ENCODE data around the gene COL2A1.

COL2A1 gene

DNA sequence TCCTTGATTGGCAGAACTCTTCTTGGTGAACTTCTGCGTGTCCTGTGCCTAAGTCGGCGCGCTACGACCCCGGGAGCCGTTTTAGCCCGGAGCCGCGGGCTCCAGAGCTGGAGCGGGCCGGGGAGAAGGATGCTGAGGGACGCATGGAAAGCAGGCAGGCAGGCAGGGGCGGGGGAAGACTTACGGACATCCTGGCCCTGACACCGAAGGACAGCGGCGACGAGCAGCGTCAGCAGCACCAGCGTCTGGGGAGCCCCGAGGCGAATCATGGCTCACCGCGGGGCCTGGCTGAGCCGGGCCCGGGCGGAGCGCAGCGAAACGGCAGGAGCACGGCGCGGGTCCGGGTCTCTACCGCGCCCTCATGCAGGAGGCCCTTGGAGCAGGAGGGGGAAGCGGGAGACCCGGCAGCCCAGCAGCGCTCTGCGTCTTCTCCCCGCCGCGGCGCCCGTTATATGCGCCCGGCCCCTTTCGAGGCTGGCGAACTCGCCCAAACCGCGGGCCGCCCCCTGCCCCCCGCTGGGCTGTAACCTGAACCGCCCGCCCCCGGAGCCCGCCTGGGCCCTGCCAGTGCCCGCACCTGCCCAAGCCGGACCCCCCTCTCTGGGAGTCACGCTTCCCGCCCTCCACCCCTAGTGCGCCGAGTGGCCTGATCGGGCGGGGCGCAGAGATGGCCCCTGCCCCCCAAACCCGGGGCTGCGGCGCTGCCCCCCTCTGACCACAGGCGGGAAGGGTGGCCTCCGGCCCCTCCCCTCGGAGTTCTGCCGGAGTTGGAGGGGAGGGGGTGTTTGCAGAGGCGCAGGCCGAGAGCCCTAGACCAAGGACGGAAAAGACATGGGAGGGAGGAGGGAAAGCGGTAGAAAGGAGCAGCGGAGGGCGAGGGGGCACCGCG is at the start of gene COL2A1:
Gene COL2A1, minus strand, starts transcription at position 424 of the 889 bp plus-strand sequence. Its CDS starts 155 bp downstream, at position 269.
- no peak for DNase-seq

DNA sequence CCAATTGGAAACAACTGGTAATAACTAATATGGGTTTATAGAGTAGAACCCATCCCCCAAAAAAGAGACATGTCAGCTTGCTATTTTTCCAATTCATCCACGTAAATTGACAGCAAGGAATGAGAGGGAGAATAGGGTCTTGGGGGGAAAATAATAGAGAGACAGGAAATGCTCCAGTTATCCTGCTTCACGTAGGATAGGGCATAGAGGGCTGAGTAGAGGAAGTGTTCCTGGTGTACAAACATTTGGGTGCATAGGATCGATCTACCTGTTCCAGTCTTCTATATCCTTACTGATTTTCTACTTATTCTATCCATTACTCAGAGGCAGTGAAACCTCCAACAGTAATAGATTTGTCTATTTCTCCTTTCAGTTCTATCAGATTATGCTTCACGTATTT is 49.6 kb upstream of the COL2A1 start:
- no peak for DNase-seq

DNA sequence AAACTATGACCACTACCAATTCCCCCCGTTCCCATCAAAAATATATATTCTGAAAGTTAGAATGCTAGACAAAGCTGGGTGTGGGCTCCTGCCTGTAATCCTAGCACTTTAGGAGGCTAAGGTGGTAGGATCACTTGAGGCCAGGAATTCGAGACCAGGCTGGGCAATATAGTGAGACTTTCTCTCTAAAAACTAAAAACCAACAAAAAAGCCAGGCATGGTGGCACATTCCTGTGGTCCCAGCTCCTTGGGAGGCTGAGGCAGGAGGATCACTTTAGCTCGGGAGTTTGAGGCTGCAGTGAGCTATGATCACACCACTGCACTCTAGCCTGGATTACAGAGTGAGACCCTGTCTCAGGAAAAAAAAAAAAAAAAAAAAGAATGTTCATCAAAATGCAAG is 48.8 kb upstream of the COL2A1 start:
- no peak for DNase-seq

DNA sequence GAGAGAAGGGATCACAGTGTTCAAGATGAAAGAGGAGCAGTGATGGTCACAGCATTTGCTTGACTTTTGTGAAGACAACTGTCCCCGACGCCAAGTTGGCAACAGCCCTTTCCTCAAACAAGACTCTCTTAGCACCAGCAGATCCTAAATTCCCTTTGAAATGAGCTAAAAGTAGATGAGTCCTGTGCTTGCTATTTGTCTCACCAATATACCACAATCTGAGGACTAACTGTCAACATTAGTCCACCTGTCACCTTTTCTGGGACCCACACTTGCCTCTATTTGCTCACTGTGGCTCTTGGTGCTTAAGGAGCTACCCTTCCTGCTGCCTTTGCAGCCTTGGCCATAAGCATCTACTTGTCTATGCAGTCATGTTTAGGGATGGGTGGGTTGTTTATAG is 47.4 kb upstream of the COL2A1 start:
- DNase-seq = no peak

DNA sequence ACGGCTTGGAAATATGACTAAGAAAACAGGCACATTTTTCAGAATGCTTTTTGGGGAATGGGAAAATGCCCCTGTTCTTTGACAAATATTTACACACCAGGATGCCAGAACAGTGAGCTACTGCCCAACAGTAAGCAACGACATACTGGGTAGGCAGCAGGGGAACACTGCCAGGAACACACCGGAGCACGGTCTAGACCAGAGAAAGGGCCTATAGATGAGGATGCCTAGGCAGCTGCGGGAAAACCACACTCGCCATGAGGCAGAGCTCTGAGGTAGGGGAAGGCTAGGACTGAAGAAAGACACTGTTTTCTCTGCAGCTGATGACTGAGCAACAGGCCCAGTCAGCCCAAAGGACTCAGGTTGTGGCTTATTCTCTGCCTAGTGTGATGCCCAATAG is 45.9 kb upstream of the COL2A1 start:
- DNase-seq = no peak

DNA sequence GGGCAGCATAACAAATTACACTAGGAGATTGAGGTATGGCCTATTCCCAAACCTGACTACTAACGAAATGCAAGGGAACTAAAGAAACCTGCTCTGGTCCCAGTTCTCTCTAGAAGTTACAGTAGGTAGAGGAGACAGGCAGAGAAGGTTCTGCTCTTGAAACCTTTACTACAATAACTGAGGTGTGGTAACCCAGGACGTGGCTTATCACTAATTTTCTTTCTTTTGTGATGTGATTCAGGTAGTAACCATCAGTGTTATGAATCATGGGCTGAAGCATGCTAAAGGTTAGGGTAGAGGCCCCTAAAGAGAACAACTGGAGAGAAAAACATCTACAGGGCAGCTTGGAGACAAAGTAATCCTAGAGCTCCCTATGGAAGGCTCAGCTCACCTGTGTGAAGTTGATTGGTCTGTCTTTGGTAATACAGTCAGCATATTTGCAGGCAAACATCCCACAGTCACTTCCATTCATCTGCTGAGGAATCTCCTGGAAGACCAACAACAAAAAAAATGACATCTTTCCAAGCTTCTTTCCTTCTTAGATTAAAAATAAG is 41.8 kb upstream of the COL2A1 start:
- DNase-seq = no peak

DNA sequence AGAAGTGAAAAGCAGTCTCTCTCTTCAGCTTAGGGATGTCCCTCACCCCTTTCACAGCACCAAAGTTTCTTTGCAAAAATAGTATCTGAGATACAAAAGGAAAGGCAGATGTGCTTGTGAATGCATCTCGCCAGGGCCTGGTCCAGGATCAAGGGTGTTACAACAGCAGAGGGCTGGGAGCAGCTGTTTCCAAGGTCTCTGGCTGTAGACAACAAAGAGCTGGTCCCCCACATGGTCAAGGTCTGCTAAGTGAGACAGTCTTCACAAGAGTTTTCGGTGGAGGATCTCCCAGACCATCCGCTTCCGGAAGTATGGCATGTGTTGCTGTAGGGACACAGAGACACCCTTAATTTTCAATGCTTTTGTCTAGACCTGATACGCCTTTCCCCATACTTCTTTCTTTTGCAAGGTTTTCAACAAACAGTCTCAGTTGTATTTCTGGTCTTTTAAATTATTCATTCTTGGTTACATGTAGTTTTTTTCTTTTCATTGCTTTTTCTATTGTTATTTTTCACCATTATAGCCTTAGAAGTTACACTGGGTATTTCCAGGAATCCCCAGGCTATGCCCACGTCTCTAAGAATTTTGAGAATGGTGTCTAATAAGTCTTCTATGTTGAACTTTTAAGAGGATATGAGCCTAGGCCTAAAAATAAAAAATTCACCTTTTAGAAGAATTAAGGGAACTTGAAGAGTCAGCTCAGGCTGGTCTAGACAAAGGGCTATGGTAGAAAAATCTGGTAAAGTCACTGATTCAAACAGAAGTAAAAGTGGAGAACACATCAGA is 41.0 kb upstream of the COL2A1 start:
- no peak for DNase-seq

DNA sequence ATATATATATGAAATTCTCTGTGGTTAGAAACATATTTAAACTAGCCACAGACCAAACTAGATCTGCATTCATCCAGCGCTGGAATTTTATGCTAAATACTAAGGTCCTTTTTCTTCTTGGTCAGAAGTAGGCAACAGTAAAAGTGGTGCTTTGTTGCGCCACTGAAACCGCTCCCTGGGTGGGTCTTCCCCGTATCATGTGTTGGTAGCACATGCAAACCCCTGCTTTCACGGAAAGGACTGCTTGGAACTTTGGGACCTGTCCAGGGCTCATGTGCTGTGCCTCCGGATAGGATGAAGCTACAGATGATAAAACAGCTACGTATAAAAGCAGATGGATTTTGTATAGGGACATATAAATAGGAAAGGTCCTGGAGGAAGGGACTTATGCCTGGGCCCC is 40.1 kb upstream of the COL2A1 start:
- DNase-seq = no peak

DNA sequence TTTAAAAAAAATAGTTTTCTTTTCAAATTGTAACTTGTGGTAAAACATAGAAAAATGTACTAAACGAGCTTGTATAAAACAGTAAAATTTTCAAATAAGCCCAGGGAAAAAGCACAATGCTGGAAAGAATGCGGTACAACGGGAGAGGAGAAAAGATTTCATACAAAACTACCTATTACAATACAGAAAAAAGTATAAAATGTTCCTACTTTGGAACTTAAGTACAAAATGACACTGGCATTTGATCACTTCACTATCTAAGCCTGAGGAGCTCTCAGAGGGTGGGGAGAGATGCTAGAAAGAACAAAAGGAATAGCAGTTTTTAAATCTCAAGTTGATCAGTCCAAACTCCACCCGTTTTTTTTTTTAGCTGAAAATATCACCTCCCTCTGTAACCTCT is 39.5 kb upstream of the COL2A1 start:
- DNase-seq = no peak

DNA sequence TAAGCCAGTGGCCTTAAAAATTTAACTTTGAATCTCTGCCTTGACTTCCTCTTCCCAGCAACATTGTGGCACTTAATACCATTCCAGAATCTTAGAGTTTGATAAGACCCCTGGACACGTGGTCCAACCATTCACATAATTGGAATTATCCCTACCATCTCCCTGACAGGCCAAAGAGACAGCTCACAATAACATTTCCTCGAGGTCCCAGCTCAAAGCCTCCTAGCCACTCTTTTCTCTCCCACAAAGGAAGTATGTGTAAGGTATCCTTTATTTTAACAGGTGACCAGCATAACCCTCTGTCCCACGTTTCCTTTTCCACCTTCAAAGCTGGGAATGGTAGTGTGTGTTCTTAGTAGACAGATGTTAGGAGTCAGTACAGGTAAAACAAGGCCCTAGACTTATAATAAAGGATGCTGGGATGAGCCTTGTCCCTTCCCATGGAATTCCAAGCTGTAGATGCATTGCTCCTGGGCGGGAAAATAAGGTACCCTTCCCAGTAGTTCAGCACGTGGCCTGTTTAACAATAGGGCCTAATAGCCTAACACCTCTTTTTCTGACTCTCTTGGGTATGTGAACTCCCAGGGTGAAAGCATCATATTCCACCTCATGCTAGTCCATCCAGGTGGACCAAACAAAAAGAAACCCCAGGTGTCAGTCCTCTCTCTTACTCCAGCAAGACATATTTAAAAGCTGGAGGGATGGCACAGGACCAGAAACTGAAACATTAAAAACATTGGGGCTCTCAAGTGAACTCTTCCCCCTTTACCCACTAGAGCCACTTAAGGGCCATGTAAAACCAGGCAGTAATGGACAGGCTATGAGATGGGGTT is 37.5 kb upstream of the COL2A1 start:
- DNase-seq = no peak

DNA sequence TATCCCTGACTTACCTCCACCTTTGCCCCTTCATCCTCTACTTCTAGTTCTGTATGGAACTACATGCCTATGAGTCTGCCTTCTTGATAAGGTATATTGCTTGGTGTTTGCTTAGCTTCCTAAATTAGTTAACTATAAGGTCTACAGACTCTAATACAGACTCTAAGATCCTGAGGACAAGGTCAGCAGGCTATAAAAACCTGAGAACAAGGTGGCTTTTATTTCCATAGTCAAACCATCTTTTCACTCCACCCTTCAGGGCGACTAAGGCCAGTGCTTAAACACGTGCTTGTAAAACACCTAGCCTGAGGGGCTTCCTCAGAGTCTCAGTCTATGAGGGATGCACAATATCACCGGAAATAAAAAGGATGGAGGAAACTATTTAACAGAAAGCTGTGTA is 36.1 kb upstream of the COL2A1 start:
- no peak for DNase-seq

DNA sequence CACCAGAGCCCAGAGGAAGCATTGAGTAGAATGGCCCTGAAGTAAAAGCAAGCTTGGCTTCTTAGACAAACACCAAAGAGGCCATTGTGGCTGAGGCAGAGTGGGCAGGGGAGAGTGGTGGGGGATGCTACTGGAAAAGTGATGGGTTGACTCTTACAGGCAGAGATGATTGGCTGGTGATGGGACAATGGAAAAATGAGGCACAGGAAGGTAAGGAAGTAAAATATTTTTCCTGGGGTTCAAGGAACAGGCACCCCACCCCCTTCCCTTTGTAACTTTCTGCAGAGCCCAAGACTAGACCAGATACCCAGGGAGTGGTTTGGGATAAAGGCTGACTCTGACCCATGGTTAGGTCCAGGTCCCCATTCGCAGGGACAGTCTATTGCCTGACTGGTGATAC is 34.9 kb upstream of the COL2A1 start:
- no peak for DNase-seq

DNA sequence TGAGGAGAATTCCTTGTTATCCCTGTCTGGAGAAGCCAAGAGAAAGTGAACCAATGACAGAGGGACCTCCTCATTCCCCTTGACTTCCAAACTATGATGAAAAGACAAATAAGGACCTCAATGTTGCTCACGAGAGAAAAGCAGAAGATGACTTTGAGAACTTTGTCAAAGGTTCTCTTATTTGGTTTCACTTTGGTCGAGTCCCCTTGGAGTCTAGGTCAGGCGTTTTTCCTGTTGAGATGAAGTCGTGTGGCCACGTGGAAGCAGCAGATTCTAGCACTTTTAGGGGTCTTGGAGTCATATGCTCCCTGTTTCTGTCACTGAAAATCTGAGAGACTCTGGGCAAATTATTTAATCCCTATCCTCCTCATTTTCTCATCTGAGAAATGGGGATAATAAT is 33.8 kb upstream of the COL2A1 start:
- no peak for DNase-seq

DNA sequence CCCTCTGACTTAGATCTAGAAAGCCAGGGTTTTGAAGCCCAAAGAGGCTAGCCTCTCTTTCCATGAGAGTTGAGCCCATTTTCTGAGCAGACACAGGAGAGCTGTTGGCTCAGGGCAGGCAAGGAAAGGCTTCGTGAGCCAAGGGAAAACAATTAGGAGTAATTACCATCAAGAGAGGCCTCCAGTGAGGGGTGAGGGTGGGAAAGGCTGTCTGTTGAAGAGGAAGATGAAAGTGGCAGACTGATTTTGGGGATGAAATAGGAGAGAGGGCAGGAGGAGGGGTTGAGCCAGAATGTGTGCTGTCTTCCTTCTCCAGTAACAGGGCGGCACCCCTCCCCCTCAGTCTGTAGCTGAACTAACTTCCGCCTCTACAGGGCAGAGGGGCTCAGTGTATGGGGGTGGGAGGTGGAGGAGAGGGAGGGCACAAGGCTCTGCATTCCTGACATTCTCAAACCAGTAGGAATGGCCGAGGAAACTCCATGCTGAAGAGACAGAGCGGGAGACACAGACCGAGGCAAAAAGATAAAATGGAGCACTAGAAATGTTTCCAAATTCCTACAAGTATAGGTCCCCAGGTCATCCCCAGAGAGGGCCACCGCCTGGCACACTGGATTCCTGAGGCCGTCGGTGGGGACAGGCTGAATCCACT is 33.1 kb upstream of the COL2A1 start:
- no peak for DNase-seq

DNA sequence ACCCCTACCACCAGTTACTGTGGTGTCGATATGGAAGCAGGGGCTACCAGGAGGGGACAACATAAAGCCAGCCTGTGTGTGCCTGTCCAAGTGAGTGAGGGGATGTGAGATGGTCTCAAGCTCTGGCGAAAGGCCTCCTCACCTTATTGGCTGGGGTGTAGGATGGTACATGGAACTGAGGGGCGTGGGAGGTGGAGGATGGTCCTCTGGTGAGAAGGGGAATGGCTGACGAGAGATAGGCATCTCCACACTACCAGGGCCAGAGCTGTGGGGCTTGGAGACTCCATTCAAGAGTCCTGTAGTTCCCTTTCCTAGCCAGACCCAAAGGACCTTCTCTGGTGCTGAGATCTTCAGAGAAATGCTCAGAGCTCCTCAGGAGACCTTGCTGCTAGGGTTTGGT is 32.5 kb upstream of the COL2A1 start:
- DNase-seq = no peak

DNA sequence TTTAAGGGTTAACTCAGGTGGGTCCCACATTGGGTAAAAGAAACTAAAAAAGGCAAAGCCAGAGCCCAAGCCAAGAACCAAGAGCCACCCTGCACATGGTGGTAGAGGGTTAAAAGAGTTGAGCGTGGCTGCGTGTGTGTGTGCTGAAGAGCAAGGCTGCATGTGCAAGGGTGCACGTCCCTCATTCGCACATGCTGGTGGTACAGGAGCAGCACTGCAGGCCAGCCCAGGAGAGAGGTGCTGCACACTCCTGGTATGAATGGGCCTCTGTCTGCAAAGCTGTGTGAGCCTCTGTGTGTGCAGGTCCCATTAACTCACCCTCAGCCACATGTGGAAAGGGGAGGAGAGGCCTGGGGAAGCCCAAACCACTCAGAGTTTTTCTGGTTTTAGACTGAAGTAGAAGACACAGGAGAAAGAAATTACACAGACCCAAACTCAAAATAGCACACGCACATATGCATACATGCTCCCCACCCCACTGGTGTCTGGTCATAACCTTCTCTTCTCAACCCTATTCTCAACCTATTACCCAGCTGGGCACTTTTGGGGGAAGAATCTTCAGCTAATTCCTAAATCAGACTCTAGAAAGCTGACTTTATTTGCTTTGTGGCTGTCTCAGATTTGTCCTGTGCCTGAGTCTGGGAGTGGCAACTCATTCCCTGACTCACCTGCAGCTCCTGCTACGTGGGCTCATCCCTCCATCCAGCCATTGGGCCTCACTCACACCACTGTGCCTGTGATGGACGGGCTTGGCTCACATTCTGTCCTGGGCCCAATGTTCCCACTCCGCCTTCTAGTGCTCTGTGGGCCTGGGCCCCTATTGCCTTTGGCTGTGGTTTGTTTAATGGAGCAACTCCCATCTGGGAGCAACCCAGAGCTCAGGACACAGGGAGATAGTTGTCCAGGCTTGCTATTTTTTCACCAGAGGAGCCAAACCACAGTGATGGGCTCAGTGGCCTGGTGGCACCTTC is 30.8 kb upstream of the COL2A1 start:
- no peak for DNase-seq

DNA sequence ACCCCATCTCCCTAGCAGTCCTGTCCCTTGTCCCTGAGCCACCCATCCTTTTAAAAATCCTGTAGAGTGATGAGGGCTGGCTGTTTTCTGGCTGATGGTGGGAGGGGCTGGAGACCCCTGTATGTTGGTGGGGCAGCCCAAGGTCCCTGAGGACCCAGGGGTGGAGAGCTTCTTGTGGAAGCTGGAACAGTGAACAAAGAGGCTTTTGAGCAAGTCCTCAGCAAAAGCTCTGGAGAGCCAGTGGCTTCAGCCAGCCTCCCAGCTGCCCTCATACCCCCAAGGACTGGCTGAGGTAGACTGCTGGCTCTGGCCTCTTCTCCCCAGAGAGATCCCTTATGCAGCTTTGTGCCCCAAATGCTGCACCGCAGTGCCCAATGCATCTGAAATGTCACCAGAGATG is 29.2 kb upstream of the COL2A1 start:
- no peak for DNase-seq

DNA sequence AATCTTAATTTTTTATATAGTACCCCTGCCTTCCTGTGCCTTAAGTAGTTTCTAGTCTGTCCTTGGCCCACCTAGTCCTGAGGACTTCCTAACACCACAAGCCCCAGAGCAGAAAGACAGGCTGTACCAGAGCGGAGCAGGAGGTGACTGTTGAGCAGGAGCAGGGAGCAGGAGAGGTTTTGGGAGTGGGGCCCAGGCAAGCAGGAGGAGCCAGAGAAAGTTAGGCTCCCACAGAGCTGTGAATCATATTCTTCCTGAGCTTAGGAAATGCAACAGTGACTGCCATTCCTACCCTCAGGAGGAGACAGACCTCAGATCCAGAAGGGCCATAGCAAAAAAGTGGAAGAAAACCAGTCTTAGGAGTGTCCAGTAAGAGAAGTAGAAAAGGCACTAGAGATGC is 28.3 kb upstream of the COL2A1 start:
- DNase-seq = no peak

DNA sequence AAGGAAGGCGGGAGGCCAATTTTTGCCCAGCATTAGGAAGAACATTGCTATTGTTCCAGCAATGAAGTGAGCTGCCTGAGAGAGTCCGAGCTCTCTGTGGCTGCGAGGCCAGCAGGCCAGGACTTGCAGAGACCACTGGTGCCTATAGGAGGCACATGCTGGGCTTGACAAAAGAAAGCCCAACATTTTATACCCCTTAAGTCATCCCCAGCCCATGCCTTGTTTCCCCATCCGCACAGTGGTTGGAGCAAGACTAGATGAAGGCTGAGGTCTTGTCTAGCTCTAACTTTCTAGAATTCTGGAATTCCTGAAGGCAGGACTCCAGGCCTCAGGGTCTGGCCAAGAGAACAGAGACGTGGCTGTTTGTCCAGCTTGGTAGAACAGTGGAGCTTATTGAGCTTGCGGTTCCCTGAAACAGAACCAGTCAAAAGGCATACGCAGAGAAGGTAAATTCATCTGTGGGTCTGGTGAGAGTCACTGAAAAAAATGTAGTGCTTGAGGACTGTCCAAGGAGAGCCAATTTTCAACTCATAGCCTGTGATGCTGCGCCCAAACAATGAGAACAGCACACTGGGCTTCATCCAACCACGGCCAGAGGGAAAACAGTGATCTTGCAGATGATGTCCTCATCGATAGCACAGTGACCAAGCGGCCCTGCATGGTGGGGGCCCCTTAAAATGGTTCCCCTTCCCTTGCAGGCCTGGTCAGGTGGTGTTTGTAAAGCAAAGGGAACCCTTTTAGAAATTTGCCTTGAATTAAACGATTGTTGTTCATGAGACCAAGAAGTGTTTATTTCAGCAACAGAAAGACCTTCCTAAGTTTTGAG is 27.1 kb upstream of the COL2A1 start:
- DNase-seq = no peak

DNA sequence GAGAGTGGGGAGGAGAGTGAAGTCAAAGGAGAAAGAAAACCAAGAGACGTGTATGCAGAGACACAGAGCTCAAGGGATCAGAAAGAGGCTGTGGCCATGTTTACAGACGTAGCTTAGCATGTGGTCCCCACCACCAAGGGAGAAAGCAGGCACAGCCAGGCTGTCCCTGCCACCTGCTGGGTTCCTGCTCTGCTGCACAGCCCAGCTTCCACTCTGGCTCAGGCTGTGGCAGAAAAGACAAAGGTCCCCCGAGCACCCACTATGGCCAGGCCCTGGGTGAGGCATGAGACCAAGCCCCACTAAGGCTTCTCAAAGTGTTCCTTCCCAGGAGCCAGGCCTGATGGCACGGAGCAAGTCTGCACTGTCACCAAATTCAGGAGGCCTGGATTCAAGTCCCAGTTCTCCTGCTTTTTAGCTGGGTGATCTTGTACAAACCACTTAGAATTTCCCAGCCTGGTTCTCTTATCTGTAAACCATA is 25.9 kb upstream of the COL2A1 start:
- DNase-seq = no peak

Data from amniotic stem cell (primary cell).